ENCODE measurements around the gene LRRC3.

GRCh38 chr21:44478124-44478800, 23.0 kb downstream of the LRRC3 start:
- TF ChIP-seq CTCF (IDR thresholded peaks at IDR 0.05; ENCODE audit: low read length): no peak
- no peak for TF ChIP-seq EZH2 (IDR thresholded peaks at IDR 0.05; ENCODE audit: borderline replicate concordance, low read length)
